Breast epithelium (tissue), 3 donors: Measurements from ENCODE around the gene GRIN2C.

Experiments used
- POLR2A ChIP-seq: fragments of 450-650 bp; IDR thresholded peaks from one replicate; pipeline ENCODE4 v1.6.1; 2016; ENCODE audit warnings: antibody characterized with exemption, mild to moderate bottlenecking, moderate library complexity
- TF ChIP-seq, protein P1 (sequence below), 3 donors: fragments of 450-650 bp; IDR thresholded peaks; one replicate each; pipeline ENCODE4 v1.5.1; 2016 to 2017; ENCODE audit warnings: antibody characterized with exemption in 3 of 3, mild to moderate bottlenecking in 3 of 3, moderate library complexity in 3 of 3

- TF ChIP-seq, protein P1, sequence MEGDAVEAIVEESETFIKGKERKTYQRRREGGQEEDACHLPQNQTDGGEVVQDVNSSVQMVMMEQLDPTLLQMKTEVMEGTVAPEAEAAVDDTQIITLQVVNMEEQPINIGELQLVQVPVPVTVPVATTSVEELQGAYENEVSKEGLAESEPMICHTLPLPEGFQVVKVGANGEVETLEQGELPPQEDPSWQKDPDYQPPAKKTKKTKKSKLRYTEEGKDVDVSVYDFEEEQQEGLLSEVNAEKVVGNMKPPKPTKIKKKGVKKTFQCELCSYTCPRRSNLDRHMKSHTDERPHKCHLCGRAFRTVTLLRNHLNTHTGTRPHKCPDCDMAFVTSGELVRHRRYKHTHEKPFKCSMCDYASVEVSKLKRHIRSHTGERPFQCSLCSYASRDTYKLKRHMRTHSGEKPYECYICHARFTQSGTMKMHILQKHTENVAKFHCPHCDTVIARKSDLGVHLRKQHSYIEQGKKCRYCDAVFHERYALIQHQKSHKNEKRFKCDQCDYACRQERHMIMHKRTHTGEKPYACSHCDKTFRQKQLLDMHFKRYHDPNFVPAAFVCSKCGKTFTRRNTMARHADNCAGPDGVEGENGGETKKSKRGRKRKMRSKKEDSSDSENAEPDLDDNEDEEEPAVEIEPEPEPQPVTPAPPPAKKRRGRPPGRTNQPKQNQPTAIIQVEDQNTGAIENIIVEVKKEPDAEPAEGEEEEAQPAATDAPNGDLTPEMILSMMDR (IDR thresholded peaks at IDR 0.05) = no peak
- no peak for TF ChIP-seq POLR2A
These were observed 41.9 kb upstream of the GRIN2C start for GRCh38 chr17:74901353-74902135.
